Epithelial cell of proximal tubule (primary cell): ENCODE data around the gene TSPO2. TPM values are rescaled to one million over a fixed set of nuclear protein-coding genes. Genes with fewer than 3 reads are reported as not detected.

Experiments used
- DNase-seq: peaks from one replicate; pipeline ENCODE4 v3.0.0-alpha.2; 2011; ENCODE audit warnings: low read depth
- H3K4me3 ChIP-seq: 2 replicates; pipeline ENCODE4 v1.5.1; 2011; ENCODE audit warnings: low read depth, mild to moderate bottlenecking, low read length
- total RNA-seq: library from RNA; depleted of rRNA; stranded (reverse); fragments of >200 nt; gene quantifications from 2 replicates; pipeline ENCODE4 v1.2.3, GENCODE V29; 2015
- TF ChIP-seq, protein P1 (sequence below): conservative IDR thresholded peaks from 2 replicates; pipeline ENCODE4 v1.5.1; 2012; ENCODE audit warnings: low read depth, mild to moderate bottlenecking, low read length

TSPO2 gene
- total RNA-seq, 1 donor from 2014 or later: not detected

DNA sequence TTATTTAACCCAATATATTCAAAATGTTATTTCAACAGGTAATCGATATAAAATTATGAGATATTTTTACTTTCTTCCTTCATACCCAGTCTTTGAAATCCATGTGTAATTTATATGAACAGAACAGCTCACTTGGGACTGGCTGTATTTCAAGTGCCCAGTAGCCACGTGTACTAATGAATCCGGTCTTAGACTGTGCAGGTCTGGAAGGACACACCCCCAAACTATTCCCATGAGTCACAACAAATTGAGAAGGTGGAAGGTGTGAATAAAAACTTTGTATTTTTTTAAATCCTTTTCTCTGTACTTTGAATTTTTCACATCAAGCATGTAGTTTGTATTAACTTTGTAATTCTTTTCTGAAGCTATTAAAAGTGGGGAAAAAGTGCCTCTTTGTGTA, 6.1 kb upstream of the TSPO2 start:
- TF ChIP-seq, protein P1, sequence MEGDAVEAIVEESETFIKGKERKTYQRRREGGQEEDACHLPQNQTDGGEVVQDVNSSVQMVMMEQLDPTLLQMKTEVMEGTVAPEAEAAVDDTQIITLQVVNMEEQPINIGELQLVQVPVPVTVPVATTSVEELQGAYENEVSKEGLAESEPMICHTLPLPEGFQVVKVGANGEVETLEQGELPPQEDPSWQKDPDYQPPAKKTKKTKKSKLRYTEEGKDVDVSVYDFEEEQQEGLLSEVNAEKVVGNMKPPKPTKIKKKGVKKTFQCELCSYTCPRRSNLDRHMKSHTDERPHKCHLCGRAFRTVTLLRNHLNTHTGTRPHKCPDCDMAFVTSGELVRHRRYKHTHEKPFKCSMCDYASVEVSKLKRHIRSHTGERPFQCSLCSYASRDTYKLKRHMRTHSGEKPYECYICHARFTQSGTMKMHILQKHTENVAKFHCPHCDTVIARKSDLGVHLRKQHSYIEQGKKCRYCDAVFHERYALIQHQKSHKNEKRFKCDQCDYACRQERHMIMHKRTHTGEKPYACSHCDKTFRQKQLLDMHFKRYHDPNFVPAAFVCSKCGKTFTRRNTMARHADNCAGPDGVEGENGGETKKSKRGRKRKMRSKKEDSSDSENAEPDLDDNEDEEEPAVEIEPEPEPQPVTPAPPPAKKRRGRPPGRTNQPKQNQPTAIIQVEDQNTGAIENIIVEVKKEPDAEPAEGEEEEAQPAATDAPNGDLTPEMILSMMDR: no peak
- peak overlapping the region; percentile 81 for H3K4me3 ChIP-seq
- DNase-seq: no peak

DNA sequence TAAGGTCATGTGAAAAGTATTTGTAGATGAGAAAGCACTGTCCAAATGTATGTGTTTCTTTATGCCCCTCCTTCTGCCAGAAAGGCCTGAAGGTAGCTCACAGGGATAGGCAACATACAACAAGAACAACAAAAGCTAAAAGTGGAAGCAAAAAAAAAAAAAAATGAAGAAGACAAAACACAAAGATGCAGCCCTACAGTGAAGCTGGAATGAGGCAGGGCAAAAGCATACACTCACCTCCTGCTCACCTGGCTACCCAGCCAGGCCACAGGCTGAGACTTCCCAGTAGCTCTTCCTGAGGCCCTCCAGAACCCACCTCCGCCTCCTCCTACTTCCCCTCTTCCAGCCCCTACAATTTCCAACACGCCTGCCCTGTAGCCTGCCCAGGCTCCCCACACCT, 5.7 kb upstream of the TSPO2 start:
- H3K4me3 ChIP-seq: peak overlapping the region; percentile 81
- TF ChIP-seq, protein P1: no peak
- no peak for DNase-seq

DNA sequence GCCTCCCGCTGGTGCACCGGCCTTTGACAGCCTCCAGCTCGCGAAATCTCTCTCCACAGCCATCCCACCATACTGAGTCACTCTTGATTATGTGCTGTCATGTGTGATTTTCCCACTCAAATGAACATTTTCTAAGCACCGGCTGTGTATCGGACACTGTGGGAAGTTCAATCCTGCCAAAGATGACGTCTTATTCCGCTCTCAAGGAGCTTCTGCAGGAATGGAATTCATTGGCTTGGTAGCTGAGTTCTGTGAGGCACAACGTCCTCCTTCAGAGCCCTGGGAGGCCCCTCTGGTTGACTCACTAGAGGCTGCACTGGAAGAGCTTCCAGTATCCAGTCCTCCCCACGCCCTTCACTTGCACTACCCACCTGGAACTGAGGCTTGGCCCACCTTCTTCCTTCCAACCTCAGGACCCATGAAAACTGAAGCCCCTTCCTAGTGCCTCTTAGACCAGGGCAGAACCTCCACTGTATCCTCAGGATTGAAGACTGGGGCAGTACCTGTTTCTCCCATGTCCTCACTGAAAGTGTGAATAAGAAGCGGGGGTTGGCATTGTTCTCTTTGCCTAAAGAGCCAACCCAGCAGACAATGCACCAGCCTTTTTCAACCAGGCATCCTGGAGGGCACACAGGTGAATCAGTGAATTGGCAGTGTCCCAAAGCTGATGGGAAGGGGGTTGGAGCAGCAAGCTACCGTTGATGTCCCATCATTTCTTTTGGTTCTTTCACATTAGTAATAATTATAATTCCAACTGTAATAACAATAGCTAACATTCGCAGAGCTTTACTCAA, 5.0 kb upstream of the TSPO2 start:
- peak; percentile 56 for DNase-seq
- TF ChIP-seq, protein P1: peak; percentile 3
- H3K4me3 ChIP-seq: peak overlapping the region; percentile 81

DNA sequence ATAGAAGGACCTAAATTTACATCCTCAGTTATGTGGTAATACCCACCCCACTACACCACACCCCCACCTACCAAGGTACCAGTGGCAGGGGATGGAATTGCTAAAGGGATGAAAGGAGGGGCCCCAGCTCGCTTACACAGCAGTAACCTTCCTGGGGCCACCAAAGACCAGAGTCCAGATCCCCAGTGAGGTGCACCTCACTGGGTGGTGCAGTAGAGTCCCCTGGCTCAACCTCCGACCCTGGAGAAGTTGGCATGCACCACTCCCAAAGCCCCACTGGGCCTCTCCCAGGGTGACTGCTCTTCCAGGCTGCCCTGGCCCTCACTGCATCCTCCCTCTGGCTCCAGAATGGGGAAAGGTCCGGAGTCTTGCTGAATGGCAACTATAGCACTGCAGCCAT, 4.1 kb upstream of the TSPO2 start:
- H3K4me3 ChIP-seq: peak overlapping the region; percentile 81
- TF ChIP-seq, protein P1: no peak
- DNase-seq: no peak

DNA sequence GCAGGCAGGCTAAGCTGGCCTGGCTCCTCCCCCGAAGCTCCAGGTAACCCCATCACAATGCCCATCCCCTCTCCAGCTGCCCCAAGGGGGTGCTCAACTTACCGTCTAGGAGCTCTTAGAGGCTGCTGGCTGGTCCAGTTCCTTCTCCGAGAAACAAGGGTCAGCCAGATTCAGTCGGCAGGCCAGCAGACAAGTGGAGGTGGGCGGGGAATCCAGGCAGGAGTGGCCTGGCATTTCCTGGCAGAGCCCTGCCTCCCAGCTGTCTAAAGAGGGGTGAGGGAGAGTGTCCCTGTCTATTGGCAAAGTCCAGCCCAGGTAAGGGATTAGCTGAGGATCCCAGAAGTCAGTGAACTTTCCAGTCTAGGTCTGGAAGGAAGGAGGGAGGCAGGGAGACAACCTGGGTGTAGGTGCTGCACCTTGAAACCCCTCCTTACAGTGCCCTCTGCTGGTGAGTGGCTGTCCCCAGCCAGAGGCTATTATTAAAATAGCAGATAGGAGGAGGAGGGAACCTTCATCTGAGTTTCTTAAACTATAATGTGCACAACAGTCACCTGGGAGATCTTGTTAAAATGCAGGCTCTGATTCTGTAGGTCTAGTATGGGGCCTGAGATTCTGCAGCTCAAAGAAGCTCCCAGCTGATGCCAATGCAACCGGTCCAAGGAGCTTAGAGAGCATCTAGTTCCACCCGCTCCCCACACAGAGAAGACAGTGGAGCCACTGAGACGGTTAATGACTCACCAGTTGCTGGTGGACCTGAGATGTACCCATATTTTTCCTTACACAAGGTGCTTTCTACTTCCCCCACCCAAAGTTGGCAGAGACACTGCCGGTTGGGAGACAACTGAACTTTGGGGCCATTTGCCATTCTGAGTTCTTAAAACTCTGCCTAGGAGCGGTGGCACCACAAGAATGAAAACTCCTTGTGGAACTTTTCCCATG, 2.9 kb upstream of the TSPO2 start, which contains the start of gene UNC5CL:
Gene UNC5CL, minus strand, starts transcription at position 162 of the 939 bp plus-strand sequence. CDS start 4,147 bp downstream, outside the sequence.
- peak within 1 kb of the TSS; percentile 81 for H3K4me3 ChIP-seq
- peak; percentile 45 for DNase-seq
- TF ChIP-seq, protein P1: peak; percentile 92

DNA sequence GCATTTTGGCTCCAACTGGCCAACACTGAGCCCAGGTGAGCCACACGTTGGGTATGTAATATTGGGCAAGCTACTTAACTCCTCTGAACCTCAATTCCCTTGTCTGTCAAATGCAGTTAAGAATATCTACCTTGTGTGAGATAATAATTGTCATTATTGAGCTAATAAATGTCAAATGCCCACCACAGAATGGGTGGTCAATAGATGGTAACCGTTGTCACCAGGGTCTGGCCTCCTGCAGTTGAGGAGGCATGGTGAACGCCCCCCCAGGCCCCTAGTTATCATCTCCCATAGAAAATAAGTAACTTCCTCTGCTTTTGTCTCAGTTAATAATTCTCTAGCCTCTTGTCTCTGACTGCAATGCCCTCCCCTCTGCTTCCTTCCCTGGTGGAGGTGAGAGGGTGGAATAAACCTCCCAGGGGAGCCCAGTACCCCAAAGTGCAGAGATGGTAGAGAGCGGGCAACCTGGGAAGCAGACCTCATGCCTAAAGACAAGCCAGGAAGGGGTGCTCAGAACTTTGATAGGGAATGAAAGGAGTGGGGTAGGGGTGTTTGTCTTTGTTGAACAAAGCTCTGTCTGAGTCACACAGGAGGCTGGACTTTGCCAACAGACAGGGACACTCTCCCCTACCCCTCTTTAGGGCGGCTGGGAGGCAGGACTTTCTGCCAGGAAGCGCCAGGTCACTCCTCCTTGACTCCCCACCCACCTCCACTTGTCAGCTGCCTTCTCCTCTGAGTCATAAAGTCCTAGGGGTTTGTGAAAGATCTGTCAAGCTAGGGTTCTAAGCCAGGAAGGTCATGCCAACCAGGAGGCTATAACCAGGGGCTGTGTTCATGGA, 1.9 kb upstream of the TSPO2 start:
- peak; percentile 81 for DNase-seq
- TF ChIP-seq, protein P1: no peak
- peak overlapping the region; percentile 81 for H3K4me3 ChIP-seq
